Gastrocnemius medialis (tissue), 4 donors: ENCODE measurements around the gene HCRTR2.

ENCODE experiments used
- CTCF ChIP-seq, 5 experiments: fragments of 450-650 bp in 3 of 5; fragments of 200-600 bp in 2 of 5; sonication (generic) in 2 of 5; IDR thresholded peaks in 4 of 5; conservative IDR thresholded peaks in 1 of 5; 1 replicate in 4 of 5; 2 replicates in 1 of 5; pipeline ENCODE4 v1.5.1; 2016 to 2019; ENCODE audit warnings: antibody characterized with exemption in 5 of 5, mild to moderate bottlenecking in 3 of 5, moderate library complexity in 3 of 5
- POLR2A ChIP-seq, 2 donors: fragments of 450-650 bp; IDR thresholded peaks; one replicate each; pipeline ENCODE4 v1.6.1; 2017; ENCODE audit warnings: antibody characterized with exemption in 2 of 2, mild to moderate bottlenecking in 2 of 2, moderate library complexity in 2 of 2

- TF ChIP-seq CTCF (IDR thresholded peaks at IDR 0.05 in 4 of 5, conservative IDR thresholded peaks at IDR 0.05 in 1 of 5): no peak
- TF ChIP-seq POLR2A (IDR thresholded peaks at IDR 0.05): no peak
Observed at GRCh38 chr6:55293116-55293515, 118.8 kb downstream of the HCRTR2 start.
